Type B pancreatic cell (in vitro differentiated cells): ENCODE measurements around the gene FAM222B. TPM values are rescaled to one million over a fixed set of nuclear protein-coding genes. Genes with fewer than 3 reads are reported as not detected.
"Not testable (repeated sequence)": the region's sequence is repeated elsewhere in the genome, so short reads cannot be mapped to it uniquely, and the experiment has no call there.

Experiments
- DNase-seq: peaks from one replicate; pipeline ENCODE4 v3.0.0; 2021; ENCODE audit warnings: mixed read lengths; ENCODE audit not compliant: unreplicated experiment; ENCODE audit errors: extremely low spot score
- H3K27ac Mint-ChIP-seq: 2 replicates; pipeline ENCODE4 v1.8.0; 2021; ENCODE audit warnings: mild to moderate bottlenecking, mixed read lengths
- H3K27me3 Mint-ChIP-seq: 2 replicates; pipeline ENCODE4 v1.8.0; 2021; ENCODE audit warnings: mixed read lengths
- H3K36me3 Mint-ChIP-seq: 2 replicates; pipeline ENCODE4 v1.8.0; 2021; ENCODE audit warnings: mixed read lengths
- H3K4me1 Mint-ChIP-seq: one replicate; pipeline ENCODE4 v1.8.0; 2021; ENCODE audit warnings: mixed read lengths; ENCODE audit not compliant: unreplicated experiment
- H3K4me3 Mint-ChIP-seq: 2 replicates; pipeline ENCODE4 v1.8.0; 2021; ENCODE audit warnings: mild to moderate bottlenecking, mixed read lengths
- H3K9me3 Mint-ChIP-seq: 2 replicates; pipeline ENCODE4 v1.8.0; 2021; ENCODE audit warnings: mixed read lengths
- CTCF ChIP-seq: fragments of 200-600 bp; sonication (generic); conservative IDR thresholded peaks from 2 replicates; pipeline ENCODE4 v1.5.0; 2021; ENCODE audit warnings: antibody characterized with exemption, mild to moderate bottlenecking
- total RNA-seq: library from RNA; stranded (reverse); gene quantifications from 2 replicates; pipeline ENCODE4 v1.2.1, GENCODE V29; 2021; ENCODE audit warnings: low replicate concordance

Gene FAM222B
- total RNA-seq, 1 donor from 2014 or later, result 28.7 TPM

- peaks cover 43% of the 10 kb centered on the region for H3K4me1 Mint-ChIP-seq
- H3K36me3 Mint-ChIP-seq, result peaks cover 26% of the 10 kb centered on the region
- H3K4me3 Mint-ChIP-seq, result peak overlapping the region; percentile 91
- peak overlapping the region; percentile 97 for H3K27ac Mint-ChIP-seq
- TF ChIP-seq CTCF, result no peak
- DNase-seq, result peak; percentile 81
- no peaks in the 10 kb centered on the region for H3K27me3 Mint-ChIP-seq
- peaks cover 4% of the 10 kb centered on the region for H3K9me3 Mint-ChIP-seq
These were observed 116.8 kb downstream of the FAM222B start for GRCh38 chr17:28725660-28726225.

DNA sequence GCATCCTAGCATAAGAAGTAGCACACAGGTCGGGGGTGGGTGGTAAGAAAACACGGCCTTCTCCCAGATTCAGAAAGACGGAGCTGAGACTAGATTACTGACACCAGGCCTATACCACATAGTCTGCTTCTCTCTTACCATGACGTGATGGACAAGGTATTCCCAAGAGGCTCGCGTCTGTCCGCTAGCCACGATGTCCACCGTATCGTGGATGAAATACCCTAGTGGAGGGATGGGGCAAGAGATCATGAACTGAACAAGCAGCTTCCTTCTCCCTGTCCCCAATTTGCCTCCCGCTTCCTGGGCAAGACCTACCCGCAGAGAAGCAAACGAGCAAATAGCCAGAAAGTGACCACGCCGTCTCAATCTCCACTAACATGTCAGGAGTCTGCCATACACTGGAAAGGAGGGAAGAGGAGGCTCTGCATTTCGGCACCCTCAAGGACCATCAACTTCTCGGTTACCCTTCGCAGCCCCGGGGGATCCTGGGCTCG lies 117.4 kb downstream of the FAM222B start:
- peak overlapping the region; percentile 97 for H3K27ac Mint-ChIP-seq
- peaks cover 31% of the 10 kb centered on the region for H3K36me3 Mint-ChIP-seq
- no peak for DNase-seq
- TF ChIP-seq CTCF, result peak; percentile 55
- peak overlapping the region; percentile 91 for H3K4me3 Mint-ChIP-seq
- H3K27me3 Mint-ChIP-seq, result no peaks in the 10 kb centered on the region
- peaks cover 4% of the 10 kb centered on the region for H3K9me3 Mint-ChIP-seq
- peaks cover 43% of the 10 kb centered on the region for H3K4me1 Mint-ChIP-seq

DNA sequence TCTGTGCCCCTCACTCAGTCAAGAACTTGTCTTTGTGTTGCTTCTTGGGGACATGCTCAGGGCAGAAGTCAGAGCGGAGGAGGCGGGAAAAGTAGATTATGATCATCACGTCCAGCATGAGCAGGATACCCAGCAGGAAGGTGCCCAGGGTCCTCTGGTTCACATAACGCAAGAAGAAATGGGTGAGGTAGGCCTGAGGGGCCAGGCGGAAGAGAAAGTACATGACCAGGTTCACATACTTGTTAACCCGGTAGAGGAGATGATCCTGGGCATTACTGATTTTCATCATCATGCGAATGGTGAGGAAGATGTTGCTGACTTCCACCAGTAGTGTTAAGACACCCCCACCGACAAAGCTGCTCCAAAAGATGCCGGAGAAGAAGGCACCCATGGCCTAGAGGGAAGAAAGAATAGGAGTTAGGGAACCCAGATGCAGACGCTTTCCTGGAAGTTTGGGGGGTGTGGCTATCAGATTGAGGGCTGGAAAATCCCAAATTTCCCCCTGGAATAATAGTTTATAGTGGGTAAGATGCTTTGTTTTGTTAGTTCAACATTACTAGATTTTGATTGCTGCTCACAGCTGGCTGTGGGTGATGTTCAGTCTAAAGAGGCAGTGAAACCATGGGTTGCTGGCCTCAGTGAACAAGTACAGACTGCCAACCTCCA lies 118.0 kb downstream of the FAM222B start:
- no peak for DNase-seq
- TF ChIP-seq CTCF, result no peak
- H3K4me1 Mint-ChIP-seq, result peaks cover 44% of the 10 kb centered on the region

DNA sequence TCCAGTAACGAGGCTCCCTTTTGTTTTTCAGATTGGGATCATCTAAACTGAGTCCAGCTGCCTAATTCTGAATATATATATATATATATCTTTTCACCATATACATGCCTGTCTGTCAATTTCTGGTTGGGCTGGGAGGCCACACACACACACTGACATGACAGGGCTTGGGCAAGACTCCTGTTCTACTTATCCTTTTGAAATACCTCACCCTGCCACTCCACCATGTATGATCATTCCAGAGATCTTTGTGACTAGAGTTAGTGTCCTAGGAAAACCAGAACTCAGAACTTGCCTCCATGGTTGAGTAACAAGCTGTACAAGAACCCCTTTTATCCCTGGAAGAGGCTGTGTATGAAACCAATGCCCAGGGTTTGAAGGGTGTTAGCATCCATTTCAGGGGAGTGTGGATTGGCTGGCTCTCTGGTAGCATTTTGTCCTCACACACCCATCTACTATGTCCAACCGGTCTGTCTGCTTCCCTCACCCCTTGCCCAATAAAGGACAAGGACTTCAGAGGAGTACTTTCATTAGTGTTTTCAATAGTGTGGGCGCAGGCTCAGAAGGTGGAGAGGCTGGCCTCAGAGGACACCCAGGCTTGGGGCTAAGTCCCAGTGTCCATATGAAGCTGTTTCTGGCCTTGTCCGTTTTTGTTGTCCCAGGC lies 118.6 kb downstream of the FAM222B start:
- H3K4me3 Mint-ChIP-seq, result peak overlapping the region; percentile 91
- not testable (repeated sequence) for DNase-seq, H3K9me3 Mint-ChIP-seq, H3K27me3 Mint-ChIP-seq
- H3K27ac Mint-ChIP-seq, result peak overlapping the region; percentile 97
- H3K4me1 Mint-ChIP-seq, result peaks cover 46% of the 10 kb centered on the region
- H3K36me3 Mint-ChIP-seq, result peaks cover 35% of the 10 kb centered on the region

More for the DNA sequence above, 118.0 kb downstream of the FAM222B start:
- Mint-ChIP-seq H3K4me3 (peak overlapping the region; percentile 91), H3K36me3 (peaks cover 37% of the 10 kb centered on the region), H3K27me3 (no peaks in the 10 kb centered on the region), H3K9me3 (peaks cover 4% of the 10 kb centered on the region), H3K27ac (peak overlapping the region; percentile 97)

DNA sequence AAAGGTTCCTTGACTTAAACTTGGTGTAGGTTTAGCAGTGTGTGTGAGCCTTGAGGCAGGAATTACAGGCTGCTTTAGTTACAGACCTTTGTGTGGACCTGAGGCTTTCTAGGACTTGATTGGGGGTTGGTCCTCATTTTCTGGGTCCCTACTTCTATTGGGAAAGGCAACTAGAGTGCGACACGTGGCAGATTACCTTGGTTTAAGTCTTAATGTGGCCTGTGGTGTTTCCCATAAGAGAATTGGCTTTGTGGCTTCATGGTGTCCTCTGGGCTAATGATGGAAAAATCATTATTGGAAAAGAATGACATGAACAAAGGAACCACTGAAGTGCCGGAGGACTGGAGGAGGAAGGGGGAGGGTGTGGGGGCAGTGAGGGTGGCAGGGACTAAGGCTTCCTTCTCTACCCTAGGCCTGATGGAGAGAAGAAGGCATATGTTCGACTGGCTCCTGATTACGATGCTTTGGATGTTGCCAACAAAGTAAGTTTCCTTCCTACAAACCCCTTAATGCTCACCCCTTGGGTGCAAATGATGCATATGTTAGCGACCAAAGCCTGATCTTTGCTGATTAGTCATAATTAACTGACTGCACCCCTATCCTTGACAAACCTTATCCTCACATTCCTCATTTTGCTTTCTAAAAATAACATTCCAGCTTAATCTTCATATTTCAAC lies 119.3 kb downstream of the FAM222B start:
- TF ChIP-seq CTCF, result no peak
- H3K4me3 Mint-ChIP-seq, result peak overlapping the region; percentile 91
- DNase-seq, result no peak
- H3K9me3 Mint-ChIP-seq, result no peaks in the 10 kb centered on the region
- peak overlapping the region; percentile 97 for H3K27ac Mint-ChIP-seq
- H3K36me3 Mint-ChIP-seq, result peaks cover 33% of the 10 kb centered on the region
- no peaks in the 10 kb centered on the region for H3K27me3 Mint-ChIP-seq
- peaks cover 49% of the 10 kb centered on the region for H3K4me1 Mint-ChIP-seq
